TTC549 (cell line): ENCODE results near the gene SH3BP5L.

Experiments used
- FAIRE-seq: peaks from 2 replicates; lab custom pipeline; 2012; peaks lifted over from hg19 to GRCh38; lab: Jason Lieb, UNC

Gene SH3BP5L

GRCh38 chr1:248825909-248826760 is at the start of gene SH3BP5L:
TSS of gene SH3BP5L (minus strand) at chr1:248825915. CDS start at chr1:248824935, 980 bp downstream.
- peak; percentile 55 for FAIRE-seq

- peak; percentile 95 for FAIRE-seq
Observed at GRCh38 chr1:248873993-248874533, 48.3 kb upstream of the SH3BP5L start.

GRCh38 chr1:248873409-248873992 is 47.8 kb upstream of the SH3BP5L start:
- FAIRE-seq, result no peak

DNA sequence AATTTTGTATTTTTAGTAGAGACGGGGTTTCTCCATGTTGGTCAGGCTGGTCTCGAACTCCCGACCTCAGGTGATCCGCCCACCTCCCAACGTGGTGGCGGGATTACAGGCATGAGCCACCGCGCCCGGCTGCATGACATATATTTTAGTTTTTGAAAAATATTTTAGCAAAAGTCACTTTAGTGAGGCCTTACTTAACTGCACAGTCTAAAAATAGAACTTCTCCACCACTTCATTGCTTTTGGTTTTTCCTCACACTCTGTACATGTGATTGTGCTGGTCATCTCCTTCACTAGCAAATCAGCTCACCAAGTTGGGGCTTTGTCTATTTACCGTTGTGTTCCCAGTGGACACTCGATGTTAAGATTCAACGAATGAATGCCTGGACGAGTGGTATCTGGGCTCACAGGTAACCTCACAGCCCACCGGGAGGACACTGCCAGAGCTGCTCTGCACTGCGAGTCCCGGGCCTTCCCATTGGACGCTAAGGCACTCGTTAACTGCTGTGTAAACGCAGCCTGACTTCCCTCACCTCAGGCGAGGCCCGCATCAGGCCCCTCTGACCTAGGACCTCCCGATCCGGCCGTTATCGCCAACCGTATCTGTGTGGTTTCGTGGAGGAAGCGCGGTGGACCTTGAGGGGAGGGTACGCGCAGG is 47.2 kb upstream of the SH3BP5L start:
- FAIRE-seq, result peak; percentile 13

DNA sequence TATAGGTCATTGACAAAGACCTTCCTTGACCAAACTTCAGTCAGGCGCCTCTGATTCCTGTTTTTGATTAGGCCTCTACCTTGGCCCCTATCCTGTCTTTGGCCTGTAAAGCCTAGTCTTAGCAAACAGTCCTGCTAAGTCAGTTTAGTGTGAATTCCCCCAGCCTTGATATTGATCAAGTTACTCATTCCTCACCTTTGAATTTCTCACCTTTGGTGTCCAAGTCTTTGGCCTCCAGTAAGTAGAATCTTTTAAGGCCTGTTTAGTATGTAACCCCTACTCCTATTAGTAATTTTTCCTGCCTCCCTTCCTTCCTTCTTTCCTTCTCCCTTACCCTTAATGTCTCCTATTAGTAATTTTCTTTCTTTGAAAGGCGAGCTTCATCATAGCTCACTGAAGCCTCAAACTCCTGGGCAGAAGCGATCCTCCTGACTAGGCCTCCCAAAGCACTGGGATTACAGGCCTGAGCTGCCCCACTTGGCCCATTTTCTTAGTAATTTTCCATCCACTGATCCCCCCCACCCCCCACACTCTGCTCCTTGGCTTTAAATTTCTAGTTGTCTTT is 46.2 kb upstream of the SH3BP5L start:
- no peak for FAIRE-seq

DNA sequence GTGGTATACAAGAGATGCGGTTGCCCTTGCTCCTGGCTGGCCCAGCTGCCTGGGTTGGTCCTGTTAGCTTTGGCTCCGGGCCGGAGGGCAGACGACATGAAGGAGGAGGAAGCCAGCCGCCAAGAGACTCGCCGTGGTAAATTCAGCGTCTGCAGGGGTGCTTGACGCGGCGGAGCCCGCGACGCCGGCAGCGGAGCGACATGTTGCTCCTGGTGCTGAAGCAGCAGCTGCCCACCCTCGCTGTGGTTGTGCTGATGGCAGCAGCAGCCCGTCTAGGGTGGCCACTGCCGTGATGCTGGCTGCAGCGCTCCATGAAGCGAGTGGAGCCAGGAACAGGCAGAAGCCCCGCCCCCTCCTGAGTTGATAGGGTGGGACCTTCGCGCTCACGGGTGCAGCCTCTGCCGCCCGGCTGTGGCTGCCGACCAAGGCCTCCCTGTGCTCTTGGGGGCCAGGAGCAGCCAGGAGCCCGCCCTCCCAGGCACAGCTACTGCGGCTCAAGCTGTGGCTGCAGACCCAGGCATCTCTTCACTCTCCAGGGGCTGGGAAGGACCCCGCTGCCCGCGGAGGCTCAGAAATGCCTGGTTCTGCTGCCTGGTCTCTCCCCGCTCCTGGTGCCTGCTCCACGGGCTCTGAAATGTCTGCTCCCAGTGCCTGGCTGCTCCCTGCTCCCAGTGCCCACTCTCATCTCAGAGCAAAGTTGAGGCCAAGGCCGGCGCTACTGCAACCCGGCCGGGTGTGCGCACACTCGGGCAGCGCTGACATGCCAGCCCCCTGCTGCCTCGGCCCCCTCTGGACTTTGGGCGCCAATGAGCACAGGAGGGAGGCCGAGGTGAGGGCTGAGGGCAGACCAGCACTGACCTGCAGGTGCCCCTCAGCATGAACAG is 37.5 kb upstream of the SH3BP5L start:
- no peak for FAIRE-seq

DNA sequence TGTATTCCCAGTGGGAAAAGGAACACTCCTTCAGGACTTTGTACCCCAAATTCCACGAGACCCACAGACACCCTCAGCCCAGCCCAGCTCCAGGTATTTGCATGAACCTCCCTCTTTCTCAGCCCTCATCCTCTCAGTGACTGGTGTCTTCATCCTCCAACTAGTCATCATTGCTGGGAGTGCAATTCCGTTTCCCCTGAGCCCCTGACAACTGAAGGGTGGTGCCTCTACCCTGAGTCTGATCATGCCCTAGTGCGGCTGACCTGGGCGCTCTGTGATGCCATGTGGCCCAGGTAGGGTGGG is 36.9 kb upstream of the SH3BP5L start:
- FAIRE-seq, result no peak

DNA sequence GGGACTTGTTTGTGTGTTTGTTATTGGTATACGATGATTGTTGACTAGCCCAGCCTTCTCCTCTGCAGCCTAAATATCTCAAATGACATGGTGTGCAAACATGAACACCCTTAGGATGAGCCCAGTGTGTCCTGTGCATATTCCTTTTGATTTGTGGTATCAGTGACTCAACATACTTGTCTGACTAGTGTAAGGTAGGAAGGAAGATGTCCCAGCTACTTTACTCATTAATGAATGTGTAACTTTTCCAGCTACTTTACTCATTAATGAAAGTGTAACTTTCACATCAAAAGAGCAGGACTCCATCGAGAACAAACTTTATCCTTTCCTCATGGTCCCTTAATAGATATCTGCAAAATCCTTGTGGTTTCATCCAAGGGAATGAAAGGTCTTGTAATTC is 35.9 kb upstream of the SH3BP5L start:
- no peak for FAIRE-seq

DNA sequence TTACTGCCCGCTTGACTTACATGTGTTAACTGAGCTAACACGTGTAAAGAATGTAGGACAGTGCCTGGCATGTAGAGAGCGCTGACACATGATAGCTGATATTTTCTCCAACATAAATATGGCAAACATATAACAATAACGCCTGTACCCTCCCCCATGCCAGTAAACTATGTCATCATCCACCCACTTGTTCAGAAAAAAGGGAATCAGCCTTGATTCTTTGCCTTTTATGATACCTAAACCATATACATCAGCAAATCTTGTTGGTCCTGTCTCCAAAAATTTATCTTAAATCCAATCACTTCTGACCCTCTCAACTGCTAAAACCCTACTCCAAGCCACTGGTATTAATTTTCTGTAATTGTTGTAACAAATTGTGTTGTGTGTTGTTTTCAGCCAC is 34.3 kb upstream of the SH3BP5L start:
- FAIRE-seq, result no peak

DNA sequence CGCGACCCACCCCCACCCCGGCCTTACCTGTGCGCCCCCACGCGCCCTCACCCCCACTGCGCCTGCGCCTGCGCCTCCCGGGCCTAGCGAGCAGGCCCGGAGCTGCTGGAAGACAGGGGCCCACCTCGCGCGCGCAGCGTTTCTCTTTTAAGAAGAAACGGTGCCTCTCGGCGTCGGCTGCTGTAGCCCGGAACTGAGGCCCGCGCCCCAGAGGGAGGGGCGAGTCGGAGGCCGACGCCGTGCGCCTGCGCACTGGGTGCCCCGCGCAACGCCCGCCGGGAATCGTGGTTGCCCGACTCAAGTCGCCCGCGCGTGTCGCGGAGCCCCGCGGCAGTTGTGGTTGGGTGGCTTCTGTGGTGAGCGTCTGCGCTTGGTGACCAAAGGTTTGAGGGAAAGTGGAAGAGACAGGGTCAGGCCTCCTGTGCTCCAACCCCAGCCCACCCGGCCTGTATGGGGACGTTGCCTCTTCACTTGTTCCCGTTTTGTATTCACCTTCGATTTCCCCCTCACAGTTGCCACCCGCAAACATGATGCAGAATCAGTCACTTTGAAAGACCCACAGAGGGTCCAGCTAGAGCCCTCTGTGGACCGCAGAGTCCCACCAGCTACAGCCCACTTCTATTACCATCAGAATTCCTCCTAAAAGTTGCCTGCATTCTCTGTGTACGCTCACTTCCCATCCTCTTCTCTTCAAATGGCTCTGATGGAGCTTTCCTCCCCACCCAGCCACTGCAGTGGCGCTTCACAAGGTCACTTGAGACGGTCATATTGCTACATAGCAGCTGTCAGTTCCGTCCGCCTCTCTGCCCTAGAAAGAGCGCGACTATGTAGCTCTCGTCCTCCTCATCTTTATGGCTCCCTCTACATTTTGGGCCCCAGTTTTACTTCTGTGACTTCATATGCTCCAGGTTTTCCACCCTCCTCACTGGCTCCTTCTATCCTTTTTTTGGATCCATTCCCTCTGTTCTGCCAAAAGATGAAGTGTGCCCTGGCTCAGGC is 33.5 kb upstream of the SH3BP5L start, which contains the start of gene ZNF692:
Gene ZNF692, minus strand, starts transcription at position 195 of the 999 bp plus-strand sequence. CDS start 776 bp downstream, outside the sequence.
- no peak for FAIRE-seq

DNA sequence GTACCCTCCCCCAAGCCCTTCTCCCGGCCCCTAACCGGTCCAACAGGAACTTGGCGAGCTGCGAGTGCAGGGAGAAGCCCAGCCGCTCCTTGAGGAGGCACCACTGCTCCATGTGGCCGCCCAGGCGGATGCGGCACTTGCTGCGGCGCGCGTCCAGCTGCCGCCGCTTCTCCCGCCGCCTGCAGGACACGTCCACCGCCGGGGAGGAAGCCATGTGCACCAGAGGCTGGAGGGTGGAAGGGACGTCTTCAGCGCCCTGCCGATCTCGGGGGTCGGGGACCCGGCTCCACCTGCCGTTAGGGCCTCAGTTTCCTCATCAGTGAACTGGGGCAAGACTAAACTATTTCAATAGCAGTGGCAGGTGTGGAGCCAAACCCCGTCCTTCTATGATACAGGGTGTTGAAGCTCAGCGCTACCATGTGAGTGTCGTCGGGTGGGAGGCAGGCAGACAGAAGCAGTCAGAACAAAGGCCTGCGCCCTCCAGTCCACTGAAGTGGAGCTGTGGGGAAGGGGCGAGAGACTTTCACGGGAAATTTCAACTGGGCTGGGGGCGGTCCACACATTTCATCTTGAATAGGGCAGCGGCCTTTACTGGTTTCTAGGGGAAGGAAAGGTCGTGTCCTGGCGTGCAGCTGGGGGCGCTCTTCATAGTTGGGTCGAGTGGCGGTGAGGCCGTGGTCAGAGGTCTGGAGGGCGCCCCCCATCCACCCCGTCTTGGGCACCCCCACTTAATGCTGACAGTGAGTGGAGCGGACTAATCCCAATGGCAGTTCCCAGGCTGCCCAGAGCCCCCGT is 32.6 kb upstream of the SH3BP5L start:
- no peak for FAIRE-seq

- no peak for FAIRE-seq
Observed at GRCh38 chr1:248857749-248858095, 32.0 kb upstream of the SH3BP5L start.

- no peak for FAIRE-seq
Observed at GRCh38 chr1:248857201-248857600, 31.5 kb upstream of the SH3BP5L start.

- FAIRE-seq, result no peak
Observed at GRCh38 chr1:248856176-248856575, 30.5 kb upstream of the SH3BP5L start.

DNA sequence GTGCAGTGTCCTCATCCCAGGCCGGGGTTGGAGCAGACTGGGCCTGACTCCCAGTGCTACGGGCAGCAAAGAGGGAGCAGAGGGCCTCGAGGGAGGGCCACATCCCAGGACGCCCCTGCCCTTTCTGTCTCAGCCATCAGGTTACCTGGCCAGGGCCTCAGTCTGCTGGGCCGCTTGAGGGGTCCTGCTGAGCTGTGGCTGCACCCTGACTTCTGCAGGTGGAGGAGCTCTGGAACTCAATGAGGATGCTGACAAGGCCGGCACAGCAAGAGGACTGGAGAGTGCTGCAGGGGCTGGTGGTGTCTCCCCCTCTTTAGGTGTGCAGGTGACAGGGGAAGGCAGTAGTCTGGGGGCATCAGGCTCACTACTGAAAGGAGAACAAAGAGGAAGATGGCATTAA is 29.9 kb upstream of the SH3BP5L start:
- no peak for FAIRE-seq

DNA sequence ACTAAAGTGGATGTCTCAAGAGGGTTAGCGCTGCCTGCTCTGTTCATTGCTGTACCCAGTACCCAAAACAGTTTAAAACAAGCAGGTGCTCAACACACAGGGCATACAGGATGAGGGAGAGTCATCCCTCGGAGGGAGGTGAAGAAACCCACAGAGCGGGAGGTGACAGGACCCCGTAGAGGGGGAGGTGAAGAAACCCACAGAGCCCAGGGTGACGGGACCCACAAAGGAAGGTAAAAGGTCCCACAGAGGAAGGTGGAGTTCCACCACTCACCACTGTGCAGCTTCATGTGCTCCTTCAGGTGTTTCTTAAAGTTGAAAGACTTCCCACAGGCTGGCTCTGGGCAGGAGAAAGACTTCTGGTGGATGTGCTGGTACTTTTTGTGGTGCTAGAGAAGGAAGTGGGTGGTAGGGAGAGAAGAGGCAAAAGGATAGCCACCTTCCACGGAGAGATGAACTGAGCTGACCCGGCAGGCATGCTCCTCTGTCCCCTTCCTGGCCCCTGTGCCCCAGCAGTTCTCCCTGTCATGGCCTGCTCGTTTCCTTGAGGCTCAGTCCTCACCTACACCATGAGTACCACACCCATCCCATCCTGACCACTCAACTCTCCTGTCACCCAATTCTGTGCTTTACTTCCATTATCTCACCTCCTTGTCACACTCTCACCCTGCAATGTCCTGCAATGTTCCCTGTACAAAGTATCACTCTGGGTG is 28.1 kb upstream of the SH3BP5L start:
- no peak for FAIRE-seq

- no peak for FAIRE-seq
Observed at GRCh38 chr1:248852481-248853405, 27.0 kb upstream of the SH3BP5L start.

- FAIRE-seq, result no peak
Observed at GRCh38 chr1:248851390-248851789, 25.7 kb upstream of the SH3BP5L start.
